ENCODE results near the gene OTOP3.

DNA sequence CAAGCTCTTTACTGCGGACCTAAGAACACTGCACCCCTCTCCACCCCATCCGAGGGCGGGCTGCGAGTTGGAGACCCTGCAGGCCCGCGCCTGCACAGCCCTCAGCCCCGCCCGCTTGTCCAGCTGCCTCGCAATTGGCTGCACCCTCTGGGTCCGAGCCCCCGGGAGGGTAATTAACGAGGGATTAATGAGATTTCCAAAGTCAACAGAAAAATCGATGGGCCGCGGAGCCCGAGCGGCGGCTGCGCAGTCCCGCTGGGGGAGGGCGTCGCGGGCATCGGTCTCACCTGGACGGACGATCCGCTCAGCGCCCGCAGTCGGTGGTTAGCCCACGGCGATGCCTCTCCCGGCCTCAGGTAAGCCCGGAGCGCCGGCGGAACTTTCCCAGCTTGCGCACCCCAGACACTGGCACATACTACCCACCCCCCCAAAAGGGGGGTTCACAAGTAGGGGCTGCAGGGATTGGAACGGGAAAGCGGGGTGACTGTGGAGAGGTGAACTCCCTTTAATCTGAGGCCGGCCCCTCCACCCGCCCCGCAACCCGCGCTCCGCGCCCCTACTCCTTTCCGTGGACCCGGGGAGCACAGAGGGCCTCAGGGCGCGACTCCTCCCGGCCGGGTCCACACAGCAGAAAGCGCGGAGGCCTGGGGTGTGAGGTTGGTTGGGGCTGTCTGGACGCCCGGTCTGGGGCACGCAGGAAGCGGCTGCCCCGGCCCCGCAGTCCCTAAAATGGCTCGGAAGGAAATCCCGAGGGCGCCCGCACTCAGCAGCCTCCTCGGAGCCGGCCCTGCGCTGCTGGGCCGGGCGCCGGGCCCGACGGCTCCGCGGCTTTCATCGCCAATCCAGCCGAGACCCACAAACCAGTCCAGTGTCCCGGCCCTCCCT, at the start of gene OTOP3:
- TF ChIP-seq, protein P1, sequence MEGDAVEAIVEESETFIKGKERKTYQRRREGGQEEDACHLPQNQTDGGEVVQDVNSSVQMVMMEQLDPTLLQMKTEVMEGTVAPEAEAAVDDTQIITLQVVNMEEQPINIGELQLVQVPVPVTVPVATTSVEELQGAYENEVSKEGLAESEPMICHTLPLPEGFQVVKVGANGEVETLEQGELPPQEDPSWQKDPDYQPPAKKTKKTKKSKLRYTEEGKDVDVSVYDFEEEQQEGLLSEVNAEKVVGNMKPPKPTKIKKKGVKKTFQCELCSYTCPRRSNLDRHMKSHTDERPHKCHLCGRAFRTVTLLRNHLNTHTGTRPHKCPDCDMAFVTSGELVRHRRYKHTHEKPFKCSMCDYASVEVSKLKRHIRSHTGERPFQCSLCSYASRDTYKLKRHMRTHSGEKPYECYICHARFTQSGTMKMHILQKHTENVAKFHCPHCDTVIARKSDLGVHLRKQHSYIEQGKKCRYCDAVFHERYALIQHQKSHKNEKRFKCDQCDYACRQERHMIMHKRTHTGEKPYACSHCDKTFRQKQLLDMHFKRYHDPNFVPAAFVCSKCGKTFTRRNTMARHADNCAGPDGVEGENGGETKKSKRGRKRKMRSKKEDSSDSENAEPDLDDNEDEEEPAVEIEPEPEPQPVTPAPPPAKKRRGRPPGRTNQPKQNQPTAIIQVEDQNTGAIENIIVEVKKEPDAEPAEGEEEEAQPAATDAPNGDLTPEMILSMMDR (IDR thresholded peaks at IDR 0.05) = no peak
- TF ChIP-seq EP300 (IDR thresholded peaks at IDR 0.05) = no peak
